Motor neuron (in vitro differentiated cells): ENCODE measurements around the gene JAG2. TPM values are rescaled to one million over a fixed set of nuclear protein-coding genes. Genes with fewer than 3 reads are reported as not detected.
A peak's percentile ranks its signal among the peaks of the same experiment; 100 is the strongest.

ENCODE experiments used
- ATAC-seq, 8 experiments: fragments of 200-7000 bp; cut with Tn5 transposase; replicated peaks in 6 of 8; 2 replicates each; pipeline ENCODE4 v1.8.0; 2021; ENCODE audit warnings: mild to moderate bottlenecking in 8 of 8, moderate library complexity in 8 of 8
- H3K27ac ChIP-seq, 2 donors: fragments of 250-450 bp; sonication (Bioruptor Pico); 2 replicates each; pipeline ENCODE4 v1.9.0; 2021; ENCODE audit warnings: antibody characterized with exemption in 2 of 2, mild to moderate bottlenecking in 2 of 2, moderate library complexity in 1 of 2
- H3K4me1 ChIP-seq, 2 donors: fragments of 250-450 bp; sonication (Bioruptor Pico); replicated peaks in 1 of 2; 2 replicates each; pipeline ENCODE4 v1.6.1; 2021; ENCODE audit warnings: antibody characterized with exemption in 2 of 2, mild to moderate bottlenecking in 2 of 2, moderate library complexity in 1 of 2
- H3K4me3 ChIP-seq, 5 donors: fragments of 250-450 bp; sonication (Bioruptor Pico); 2 replicates each; pipeline ENCODE4 v1.9.0; 2021; ENCODE audit warnings: antibody characterized with exemption in 5 of 5, mild to moderate bottlenecking in 5 of 5, moderate library complexity in 4 of 5
- WGBS, 10 experiments: fragments of 450-650 bp; shearing (Covaris generic); methylation state at CpG; one replicate each; pipeline ENCODE4 v1.0.0; 2022; 5-methylcytosine and 5-hydroxymethylcytosine counted together
- in situ Hi-C, 9 experiments: fragments of 400-800 bp; cut with MboI; loops; one replicate each; pipeline ENCODE4 v1.15.0; 2021; ENCODE audit warnings: low sequenced_read_pairs in 9 of 9, low pct_unique_long_range_greater_than_20kb in 2 of 9; ENCODE audit not compliant: unreplicated experiment in 9 of 9
- total RNA-seq, 8 experiments: library from RNA; unstranded; fragments of 300-600 nt; gene quantifications; 2 replicates each; pipeline versions ENCODE4 v1.2.3 to v1.2.4, GENCODE V29; 2022

The JAG2 gene
- total RNA-seq, 8 experiments from 2014 or later, result 2.9 to 11.4 (median 5.2) TPM

- 84 to 100% (median 89%) methylated on average over 1 to 8 of the region's 22 CpGs; no CpG with 5 or more reads in 7 of the 10 experiments for WGBS, 10 experiments
- ATAC-seq, result no peak
- Histone ChIP-seq H3K27ac (no peak overlapping the region), H3K4me1 (peaks cover 9 to 42% of the 10 kb centered on the region in 2 donors), H3K4me3 (peak overlapping the region; percentile 40 to 64 (median 43))
- in situ Hi-C loops, result no loop called here
These were observed 1.8 kb downstream of the JAG2 start for GRCh38 chr14:105166571-105167302.

GRCh38 chr14:105165761-105166485, 2.7 kb downstream of the JAG2 start:
- in situ Hi-C loops, result no loop called here
- no peak for ATAC-seq
- no peak overlapping the region for H3K27ac ChIP-seq
- H3K4me3 ChIP-seq, result no peak overlapping the region
- H3K4me1 ChIP-seq, result peaks cover 8 to 39% of the 10 kb centered on the region in 2 donors
- WGBS, 10 experiments, result 50 to 83% methylated on average over 2 to 3 of the region's 32 CpGs; no CpG with 5 or more reads in 8 of the 10 experiments

GRCh38 chr14:105165134-105165704, 3.4 kb downstream of the JAG2 start:
- no peak for ATAC-seq
- Histone ChIP-seq H3K4me1 (peaks cover 6 to 32% of the 10 kb centered on the region in 2 donors), H3K27ac (no peak overlapping the region), H3K4me3 (no peak overlapping the region)
- WGBS, 10 experiments, result no CpG with 5 or more reads among the region's 10 CpGs
- in situ Hi-C loops, result no loop called here

GRCh38 chr14:105163040-105163742, 5.4 kb downstream of the JAG2 start:
- Histone ChIP-seq H3K4me1 (peaks cover 6 to 26% of the 10 kb centered on the region in 2 donors), H3K27ac (no peak overlapping the region), H3K4me3 (no peak overlapping the region)
- 100% methylated on average over 4 of the region's 18 CpGs; no CpG with 5 or more reads in 9 of the 10 experiments for WGBS, 10 experiments
- in situ Hi-C loops, result no loop called here
- no peak for ATAC-seq

- Histone ChIP-seq H3K27ac (no peak overlapping the region), H3K4me1 (peaks cover 6 to 26% of the 10 kb centered on the region in 2 donors), H3K4me3 (no peak overlapping the region)
- no peak for ATAC-seq
- in situ Hi-C loops, result no loop called here
- WGBS, 10 experiments, result no CpG with 5 or more reads among the region's 2 CpGs
These were observed 6.0 kb downstream of the JAG2 start for GRCh38 chr14:105162669-105162979.

- Histone ChIP-seq H3K4me3 (no peak overlapping the region), H3K27ac (no peak overlapping the region), H3K4me1 (peaks cover 6 to 23% of the 10 kb centered on the region in 2 donors)
- in situ Hi-C loops, result no loop called here
- ATAC-seq, result peak in 4 of 8 experiments; percentile 8 to 64 (median 17)
- WGBS, 10 experiments, result no CpG with 5 or more reads among the region's 10 CpGs
These were observed 6.5 kb downstream of the JAG2 start for GRCh38 chr14:105161964-105162668.

GRCh38 chr14:105161309-105161708, 7.3 kb downstream of the JAG2 start:
- Histone ChIP-seq H3K4me3 (no peak overlapping the region), H3K27ac (no peak overlapping the region), H3K4me1 (peaks cover 0 to 18% of the 10 kb centered on the region in 2 donors)
- in situ Hi-C loops, result no loop called here
- ATAC-seq, result no peak
- WGBS, 10 experiments, result 0 to 100% (median 90%) methylated on average over 1 to 2 of the region's 15 CpGs; no CpG with 5 or more reads in 7 of the 10 experiments

GRCh38 chr14:105160776-105161175, 7.8 kb downstream of the JAG2 start:
- whole genome bisulfite sequencing, 10 experiments, result 44 to 100% (median 85%) methylated on average over 1 to 7 of the region's 12 CpGs; no CpG with 5 or more reads in 5 of the 10 experiments
- H3K4me3 ChIP-seq, result no peak overlapping the region
- ATAC-seq, result no peak
- H3K27ac ChIP-seq, result no peak overlapping the region
- peaks cover 0 to 18% of the 10 kb centered on the region in 2 donors for H3K4me1 ChIP-seq
- in situ Hi-C loops, result no loop called here

GRCh38 chr14:105159344-105159743, 9.2 kb downstream of the JAG2 start:
- H3K27ac ChIP-seq, result no peak overlapping the region
- WGBS, 10 experiments, result no CpG with 5 or more reads among the region's 14 CpGs
- no peak for ATAC-seq
- H3K4me3 ChIP-seq, result no peak overlapping the region
- H3K4me1 ChIP-seq, result peaks cover 0 to 11% of the 10 kb centered on the region in 2 donors
- in situ Hi-C loops, result no loop called here

- H3K4me3 ChIP-seq, result no peak overlapping the region
- WGBS, 10 experiments, result no CpG with 5 or more reads among the region's 12 CpGs
- ATAC-seq, result no peak
- in situ Hi-C loops, result no loop called here
- peaks cover 0 to 11% of the 10 kb centered on the region in 2 donors for H3K4me1 ChIP-seq
- no peak overlapping the region for H3K27ac ChIP-seq
These were observed 9.8 kb downstream of the JAG2 start for GRCh38 chr14:105158794-105159193.

- no peak overlapping the region for H3K27ac ChIP-seq
- H3K4me3 ChIP-seq, result no peak overlapping the region
- 100% methylated on average over 3 of the region's 15 CpGs; no CpG with 5 or more reads in 9 of the 10 experiments for whole genome bisulfite sequencing, 10 experiments
- ATAC-seq, result no peak
- in situ Hi-C loops, result no loop called here
- peaks cover 0 to 5% of the 10 kb centered on the region in 2 donors for H3K4me1 ChIP-seq
These were observed 10.7 kb downstream of the JAG2 start for GRCh38 chr14:105157872-105158271.

- H3K4me1 ChIP-seq, result peaks cover 0 to 5% of the 10 kb centered on the region in 2 donors
- in situ Hi-C loops, result no loop called here
- peak in 1 of 8 experiments; percentile 15 for ATAC-seq
- 30 to 61% (median 55%) methylated on average over 1 to 3 of the region's 31 CpGs; no CpG with 5 or more reads in 5 of the 10 experiments for WGBS, 10 experiments
- no peak overlapping the region for H3K27ac ChIP-seq
- H3K4me3 ChIP-seq, result no peak overlapping the region
These were observed 11.9 kb downstream of the JAG2 start for GRCh38 chr14:105156414-105157375.
